Measurements from ENCODE around the gene PFN1. TPM values are rescaled to one million over a fixed set of nuclear protein-coding genes. Genes with fewer than 3 reads are reported as not detected.

PFN1 gene
- total RNA-seq, 1 experiment from 2014 or later, result 367 TPM

- H3K27ac Mint-ChIP-seq (ENCODE audit: unreplicated experiment), result no peak overlapping the region
- no peaks in the 10 kb centered on the region for H3K27me3 Mint-ChIP-seq (ENCODE audit: insufficient read depth, unreplicated experiment)
- no TSS peak for BruUV-seq (replicated peaks)
- Histone ChIP-seq H3K4me3 (ENCODE audit: low read depth, low read length) (no peak overlapping the region), H3K9me3 (no peaks in the 10 kb centered on the region), H3K27me3 (replicated peaks; ENCODE audit: control insufficient read depth, insufficient read depth, low read length) (no peaks in the 10 kb centered on the region), H3K4me1 (peaks cover 3% of the 10 kb centered on the region; the same call in 1 of the 2 replicates), H3K36me3 (ENCODE audit: control insufficient read depth, insufficient read depth, low read length) (no peaks in the 10 kb centered on the region)
- H3K36me3 Mint-ChIP-seq (ENCODE audit: insufficient read depth, unreplicated experiment), result peaks cover 20% of the 10 kb centered on the region
- POLR2A ChIA-PET, result no interaction called here
- intact Hi-C loops (cut with micrococcal nuclease; ENCODE audit: unreplicated experiment), result no loop called here
- TF ChIP-seq, protein P1, sequence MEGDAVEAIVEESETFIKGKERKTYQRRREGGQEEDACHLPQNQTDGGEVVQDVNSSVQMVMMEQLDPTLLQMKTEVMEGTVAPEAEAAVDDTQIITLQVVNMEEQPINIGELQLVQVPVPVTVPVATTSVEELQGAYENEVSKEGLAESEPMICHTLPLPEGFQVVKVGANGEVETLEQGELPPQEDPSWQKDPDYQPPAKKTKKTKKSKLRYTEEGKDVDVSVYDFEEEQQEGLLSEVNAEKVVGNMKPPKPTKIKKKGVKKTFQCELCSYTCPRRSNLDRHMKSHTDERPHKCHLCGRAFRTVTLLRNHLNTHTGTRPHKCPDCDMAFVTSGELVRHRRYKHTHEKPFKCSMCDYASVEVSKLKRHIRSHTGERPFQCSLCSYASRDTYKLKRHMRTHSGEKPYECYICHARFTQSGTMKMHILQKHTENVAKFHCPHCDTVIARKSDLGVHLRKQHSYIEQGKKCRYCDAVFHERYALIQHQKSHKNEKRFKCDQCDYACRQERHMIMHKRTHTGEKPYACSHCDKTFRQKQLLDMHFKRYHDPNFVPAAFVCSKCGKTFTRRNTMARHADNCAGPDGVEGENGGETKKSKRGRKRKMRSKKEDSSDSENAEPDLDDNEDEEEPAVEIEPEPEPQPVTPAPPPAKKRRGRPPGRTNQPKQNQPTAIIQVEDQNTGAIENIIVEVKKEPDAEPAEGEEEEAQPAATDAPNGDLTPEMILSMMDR (IDR thresholded peaks at IDR 0.05; ENCODE audit: insufficient read depth in 1 of 2, low read depth in 1 of 2, low read length in 1 of 2, severe bottlenecking in 1 of 2, unreplicated experiment in 1 of 2), result no peak
- H3K4me1 Mint-ChIP-seq (ENCODE audit: low read depth, unreplicated experiment), result peaks cover 10% of the 10 kb centered on the region
- H3K9me3 Mint-ChIP-seq (ENCODE audit: unreplicated experiment), result no peaks in the 10 kb centered on the region
- no peak for DNase-seq
- no peak overlapping the region for H3K4me3 Mint-ChIP-seq (ENCODE audit: unreplicated experiment)
- CTCF ChIA-PET, result no interaction called here
Observed at GRCh38 chr17:4901108-4901647, 47.2 kb downstream of the PFN1 start.

GRCh38 chr17:4900231-4901107 is 47.9 kb downstream of the PFN1 start:
- POLR2A ChIA-PET, result no interaction called here
- H3K27me3 Mint-ChIP-seq (ENCODE audit: insufficient read depth, unreplicated experiment), result no peaks in the 10 kb centered on the region
- H3K9me3 Mint-ChIP-seq (ENCODE audit: unreplicated experiment), result no peaks in the 10 kb centered on the region
- no peak overlapping the region for H3K27ac Mint-ChIP-seq (ENCODE audit: unreplicated experiment)
- TF ChIP-seq, protein P1 (IDR thresholded peaks at IDR 0.05; ENCODE audit: insufficient read depth in 1 of 2, low read depth in 1 of 2, low read length in 1 of 2, severe bottlenecking in 1 of 2, unreplicated experiment in 1 of 2), result no peak
- CTCF ChIA-PET, result no interaction called here
- no peaks in the 10 kb centered on the region for H3K36me3 ChIP-seq (ENCODE audit: control insufficient read depth, insufficient read depth, low read length)
- intact Hi-C loops (cut with micrococcal nuclease; ENCODE audit: unreplicated experiment), result no loop called here
- no peaks in the 10 kb centered on the region for H3K9me3 ChIP-seq
- no peak overlapping the region for H3K4me3 ChIP-seq (ENCODE audit: low read depth, low read length)
- H3K4me1 Mint-ChIP-seq (ENCODE audit: low read depth, unreplicated experiment), result peaks cover 10% of the 10 kb centered on the region
- no TSS peak for BruUV-seq (replicated peaks)
- H3K27me3 ChIP-seq (replicated peaks; ENCODE audit: control insufficient read depth, insufficient read depth, low read length), result no peaks in the 10 kb centered on the region
- DNase-seq, result no peak
- peaks cover 3% of the 10 kb centered on the region; the same call in 1 of the 2 replicates for H3K4me1 ChIP-seq
- H3K36me3 Mint-ChIP-seq (ENCODE audit: insufficient read depth, unreplicated experiment), result peaks cover 20% of the 10 kb centered on the region
- H3K4me3 Mint-ChIP-seq (ENCODE audit: unreplicated experiment), result no peak overlapping the region

DNA sequence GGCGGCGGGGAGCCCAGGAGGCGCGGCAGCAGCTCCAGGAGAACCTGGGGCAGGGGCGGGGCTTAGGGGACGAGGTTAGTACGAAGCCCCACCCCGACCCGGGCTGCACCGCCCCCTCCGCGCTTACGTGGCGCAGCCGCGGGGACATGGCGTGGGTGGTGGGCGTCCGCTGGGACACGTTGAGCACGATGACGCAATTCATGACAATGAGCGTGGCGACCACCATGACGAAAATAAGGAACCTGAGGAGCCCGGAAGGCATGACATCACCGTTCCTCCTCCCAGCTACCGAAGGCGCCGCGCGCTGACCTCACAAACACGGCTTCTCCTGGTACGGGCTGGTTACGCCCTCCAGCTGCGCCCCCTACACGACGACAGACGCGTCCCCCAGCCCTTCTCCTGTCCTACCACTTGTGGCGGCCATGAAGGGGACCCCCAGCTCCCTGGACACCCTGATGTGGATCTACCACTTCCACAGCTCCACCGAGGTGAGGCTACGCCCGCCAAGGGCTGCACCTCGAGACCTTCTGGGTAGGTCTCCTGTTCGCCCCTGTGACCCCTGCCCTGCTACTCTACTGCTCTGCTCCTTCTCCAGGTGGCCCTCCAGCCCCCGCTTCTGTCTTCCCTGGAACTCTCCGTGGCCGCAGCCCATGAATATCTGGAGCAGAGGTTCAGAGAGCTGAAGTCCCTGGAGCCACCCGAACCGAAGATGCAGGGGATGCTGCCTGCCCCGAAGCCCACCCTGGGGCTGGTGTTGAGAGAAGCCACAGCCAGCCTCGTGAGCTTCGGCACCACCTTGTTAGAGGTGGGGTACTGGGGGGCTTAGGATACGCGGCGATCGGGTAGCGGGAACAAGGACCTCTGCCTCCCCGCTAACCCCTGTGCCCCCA is 48.7 kb downstream of the PFN1 start, which contains the start of gene C17orf107:
TSS of gene C17orf107 (plus strand) at position 196 of the 890 bp plus-strand sequence. CDS start at position 423, 227 bp downstream.
- peaks cover 20% of the 10 kb centered on the region for H3K36me3 Mint-ChIP-seq (ENCODE audit: insufficient read depth, unreplicated experiment)
- H3K4me3 Mint-ChIP-seq (ENCODE audit: unreplicated experiment), result no peak within 1 kb of the TSS
- no peak within 1 kb of the TSS for H3K27ac Mint-ChIP-seq (ENCODE audit: unreplicated experiment)
- no peaks in the 10 kb centered on the region for H3K36me3 ChIP-seq (ENCODE audit: control insufficient read depth, insufficient read depth, low read length)
- no TSS peak for BruUV-seq (replicated peaks)
- no peak for DNase-seq
- intact Hi-C loops (cut with micrococcal nuclease; ENCODE audit: unreplicated experiment), result no loop called here
- peaks cover 10% of the 10 kb centered on the region for H3K4me1 Mint-ChIP-seq (ENCODE audit: low read depth, unreplicated experiment)
- H3K4me3 ChIP-seq (ENCODE audit: low read depth, low read length), result no peak within 1 kb of the TSS
- H3K9me3 ChIP-seq, result no peaks in the 10 kb centered on the region
- no peaks in the 10 kb centered on the region for H3K9me3 Mint-ChIP-seq (ENCODE audit: unreplicated experiment)
- TF ChIP-seq, protein P1 (IDR thresholded peaks at IDR 0.05; ENCODE audit: insufficient read depth in 1 of 2, low read depth in 1 of 2, low read length in 1 of 2, severe bottlenecking in 1 of 2, unreplicated experiment in 1 of 2), result no peak
- POLR2A ChIA-PET, result no interaction called here
- CTCF ChIA-PET, result interaction anchor here (0.6 kb wide), 1 partner anchor 28 kb away, joined by 3 read pairs; no protein-coding TSS in a partner anchor
- H3K4me1 ChIP-seq, result peaks cover 3% of the 10 kb centered on the region; the same call in 1 of the 2 replicates
- H3K27me3 ChIP-seq (replicated peaks; ENCODE audit: control insufficient read depth, insufficient read depth, low read length), result no peaks in the 10 kb centered on the region
- H3K27me3 Mint-ChIP-seq (ENCODE audit: insufficient read depth, unreplicated experiment), result no peaks in the 10 kb centered on the region

All from Caco-2 (cell line).